Measurements from ENCODE around the gene MBNL1. TPM values are rescaled to one million over a fixed set of nuclear protein-coding genes. Genes with fewer than 3 reads are reported as not detected.

The MBNL1 gene
- total and polyA plus RNA-seq, 4 donors, result 17.1 to 110 (median 62.3) TPM

GRCh38 chr3:152263711-152264110, 5.0 kb upstream of the MBNL1 start:
- H3K4me1 ChIP-seq (ENCODE audit: control insufficient read depth in 4 of 4, insufficient read depth in 4 of 4, low read length in 3 of 4), result peaks cover 0 to 13% (median 9%) of the 10 kb centered on the region in 4 donors
- no peaks in the 10 kb centered on the region for H3K9me3 ChIP-seq (ENCODE audit: control insufficient read depth in 4 of 4, low read length in 3 of 4)
- no peak for TF ChIP-seq NR2F2 (IDR thresholded peaks at IDR 0.05)
- TF ChIP-seq, protein P1, sequence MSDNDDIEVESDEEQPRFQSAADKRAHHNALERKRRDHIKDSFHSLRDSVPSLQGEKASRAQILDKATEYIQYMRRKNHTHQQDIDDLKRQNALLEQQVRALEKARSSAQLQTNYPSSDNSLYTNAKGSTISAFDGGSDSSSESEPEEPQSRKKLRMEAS (IDR thresholded peaks at IDR 0.05), result no peak
- TF ChIP-seq FOXA2 (IDR thresholded peaks at IDR 0.05), result no peak
- no peak for TF ChIP-seq RAD21 (IDR thresholded peaks at IDR 0.05)
- no peak for TF ChIP-seq EGR1 (IDR thresholded peaks at IDR 0.05; ENCODE audit: low read depth in 2 of 2)
- no peak for TF ChIP-seq ATF3 (IDR thresholded peaks at IDR 0.05)
- TF ChIP-seq JUND (IDR thresholded peaks at IDR 0.05), result no peak
- no peak for TF ChIP-seq GABPA (IDR thresholded peaks at IDR 0.05 in 1 of 2, conservative IDR thresholded peaks at IDR 0.05 in 1 of 2)
- TF ChIP-seq ZBTB33 (IDR thresholded peaks at IDR 0.05), result no peak
- no peak for TF ChIP-seq REST (IDR thresholded peaks at IDR 0.05)
- no peak for TF ChIP-seq RXRA (IDR thresholded peaks at IDR 0.05)
- TF ChIP-seq, protein P2, sequence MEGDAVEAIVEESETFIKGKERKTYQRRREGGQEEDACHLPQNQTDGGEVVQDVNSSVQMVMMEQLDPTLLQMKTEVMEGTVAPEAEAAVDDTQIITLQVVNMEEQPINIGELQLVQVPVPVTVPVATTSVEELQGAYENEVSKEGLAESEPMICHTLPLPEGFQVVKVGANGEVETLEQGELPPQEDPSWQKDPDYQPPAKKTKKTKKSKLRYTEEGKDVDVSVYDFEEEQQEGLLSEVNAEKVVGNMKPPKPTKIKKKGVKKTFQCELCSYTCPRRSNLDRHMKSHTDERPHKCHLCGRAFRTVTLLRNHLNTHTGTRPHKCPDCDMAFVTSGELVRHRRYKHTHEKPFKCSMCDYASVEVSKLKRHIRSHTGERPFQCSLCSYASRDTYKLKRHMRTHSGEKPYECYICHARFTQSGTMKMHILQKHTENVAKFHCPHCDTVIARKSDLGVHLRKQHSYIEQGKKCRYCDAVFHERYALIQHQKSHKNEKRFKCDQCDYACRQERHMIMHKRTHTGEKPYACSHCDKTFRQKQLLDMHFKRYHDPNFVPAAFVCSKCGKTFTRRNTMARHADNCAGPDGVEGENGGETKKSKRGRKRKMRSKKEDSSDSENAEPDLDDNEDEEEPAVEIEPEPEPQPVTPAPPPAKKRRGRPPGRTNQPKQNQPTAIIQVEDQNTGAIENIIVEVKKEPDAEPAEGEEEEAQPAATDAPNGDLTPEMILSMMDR (IDR thresholded peaks at IDR 0.05; ENCODE audit: low read depth, low read length, missing input control), result no peak
- TF ChIP-seq YY1 (IDR thresholded peaks at IDR 0.05), result no peak
- TF ChIP-seq HNF4G (IDR thresholded peaks at IDR 0.05), result no peak
- no peak for TF ChIP-seq FOXA1 (IDR thresholded peaks at IDR 0.05)
- DNase-seq (ENCODE audit: low spot score), result no peak
- no peak overlapping the region for H3K27ac ChIP-seq (ENCODE audit: low read depth in 1 of 2, low read length in 2 of 2)
- no peaks in the 10 kb centered on the region for H3K36me3 ChIP-seq (ENCODE audit: control insufficient read depth in 4 of 4, insufficient read depth in 3 of 4, low read depth in 1 of 4, low read length in 3 of 4)
- no peak overlapping the region for H3K4me3 ChIP-seq (ENCODE audit: low read depth in 1 of 3, low read length in 3 of 3)
- no peak overlapping the region for H3K9ac ChIP-seq (ENCODE audit: low read depth in 1 of 2, low read length in 2 of 2)
- 96% methylated on average over 2 of the region's 2 CpGs for WGBS
- no peaks in the 10 kb centered on the region for H3K27me3 ChIP-seq (ENCODE audit: control insufficient read depth in 4 of 4, insufficient read depth in 4 of 4, low read length in 3 of 4)

DNA sequence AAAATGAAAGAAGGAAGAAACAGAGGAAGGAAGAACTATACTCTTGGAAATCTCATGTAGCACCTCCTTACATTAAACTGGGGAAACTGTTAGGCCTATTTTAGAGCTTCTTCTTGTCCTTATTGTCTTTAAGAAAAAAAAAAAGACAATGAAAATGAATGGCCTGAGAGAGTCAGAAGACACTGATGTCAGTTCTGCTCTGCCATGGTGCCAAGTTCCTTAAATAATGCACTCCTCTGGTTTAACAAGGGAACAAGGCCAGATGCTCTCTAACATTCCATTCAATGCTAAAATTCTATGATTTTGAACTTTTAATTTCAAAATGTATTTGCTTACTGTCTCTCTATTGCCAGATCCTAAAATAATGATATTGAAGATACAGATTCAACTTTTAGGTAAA, 4.4 kb upstream of the MBNL1 start:
- H3K27ac ChIP-seq (ENCODE audit: low read depth in 1 of 2, low read length in 2 of 2), result no peak overlapping the region

More for the DNA sequence above, 4.4 kb upstream of the MBNL1 start:
- DNase-seq (ENCODE audit: low spot score), result no peak
- H3K9me3 ChIP-seq (ENCODE audit: control insufficient read depth in 4 of 4, low read length in 3 of 4), result no peaks in the 10 kb centered on the region
- H3K36me3 ChIP-seq (ENCODE audit: control insufficient read depth in 4 of 4, insufficient read depth in 3 of 4, low read depth in 1 of 4, low read length in 3 of 4), result no peaks in the 10 kb centered on the region
- H3K4me1 ChIP-seq (ENCODE audit: control insufficient read depth in 4 of 4, insufficient read depth in 4 of 4, low read length in 3 of 4), result peaks cover 0 to 8% (median 7%) of the 10 kb centered on the region in 4 donors
- H3K9ac ChIP-seq (ENCODE audit: low read depth in 1 of 2, low read length in 2 of 2), result no peak overlapping the region
- H3K4me3 ChIP-seq (ENCODE audit: low read depth in 1 of 3, low read length in 3 of 3), result no peak overlapping the region
- no peaks in the 10 kb centered on the region for H3K27me3 ChIP-seq (ENCODE audit: control insufficient read depth in 4 of 4, insufficient read depth in 4 of 4, low read length in 3 of 4)
- TF ChIP-seq ZBTB33 (IDR thresholded peaks at IDR 0.05), result no peak
- no peak for TF ChIP-seq HNF4G (IDR thresholded peaks at IDR 0.05)
- TF ChIP-seq, protein P2 (IDR thresholded peaks at IDR 0.05; ENCODE audit: low read depth, low read length, missing input control), result no peak
- TF ChIP-seq, protein P1 (IDR thresholded peaks at IDR 0.05), result no peak
- no peak for TF ChIP-seq FOXA2 (IDR thresholded peaks at IDR 0.05)
- TF ChIP-seq HNF4A (conservative IDR thresholded peaks at IDR 0.05), result no peak

Measured in liver (tissue), 9 donors.